Activated CD4-positive, CD25-positive, alpha-beta regulatory T cell treated with anti-CD3 and anti-CD28 coated beads, Interleukin-2, amount 50 U/mL, for 72 hours (primary cell): ENCODE measurements around the gene USP40.

Experiments
- DNase-seq: peaks from one replicate; pipeline ENCODE4 v3.0.0; 2021

Gene USP40

DNA sequence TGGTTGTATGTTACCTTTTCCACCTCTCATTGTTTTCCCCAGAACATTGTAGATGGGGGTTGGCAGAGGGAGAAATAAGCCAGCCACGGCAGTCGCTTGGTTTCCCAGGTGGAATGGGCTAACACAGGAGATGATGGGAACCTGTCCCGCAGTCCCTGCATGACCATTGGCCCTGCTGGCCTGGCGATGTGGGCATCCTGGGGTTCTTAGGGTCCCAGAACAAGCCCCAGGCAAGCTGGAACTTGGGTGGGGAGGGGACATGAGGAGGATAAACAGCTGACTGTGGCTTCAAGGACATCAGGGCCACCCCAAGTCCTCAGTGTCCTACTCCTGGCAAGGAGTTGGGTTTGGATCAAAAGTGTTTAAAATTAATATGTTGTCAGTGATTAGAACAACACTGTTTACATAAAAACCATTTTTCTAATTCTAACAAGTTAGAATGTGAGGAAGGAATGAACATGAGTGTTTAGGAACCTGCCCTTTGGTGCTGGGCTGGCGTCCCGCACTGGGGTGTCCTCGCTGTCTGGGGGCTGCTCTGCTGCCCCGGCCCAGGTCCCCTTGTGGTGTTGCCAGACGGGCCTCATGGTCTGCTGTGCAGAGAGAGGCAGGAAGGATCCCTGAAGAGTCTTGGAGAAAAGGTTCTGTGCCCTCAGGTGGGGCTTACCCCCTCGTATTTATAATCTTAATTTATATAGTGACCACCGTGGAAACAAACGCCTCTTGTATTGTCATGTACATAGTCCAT, 95.1 kb downstream of the USP40 start:
- DNase-seq = no peak

DNA sequence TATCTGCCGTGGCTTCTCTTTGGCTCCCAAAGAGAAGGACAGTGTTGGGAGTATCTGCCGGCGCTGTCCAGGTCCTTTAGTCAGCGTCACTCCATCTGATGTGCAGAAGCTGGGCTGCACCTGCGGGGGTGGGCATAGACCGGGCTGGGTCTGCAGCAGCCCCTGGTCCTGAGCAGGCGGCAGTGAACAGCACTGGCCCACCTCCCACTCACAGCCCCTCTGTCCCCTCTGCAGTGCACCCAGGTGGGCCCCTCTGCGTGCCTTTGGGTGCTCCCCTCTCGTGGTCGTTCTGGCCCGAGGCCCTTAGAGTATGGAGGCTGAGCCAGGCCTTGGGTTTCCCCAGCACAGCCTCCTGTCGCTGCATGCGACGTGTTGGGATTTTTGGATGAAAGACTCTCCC, 95.7 kb downstream of the USP40 start:
- no peak for DNase-seq

- DNase-seq = no peak
Observed at GRCh38 chr2:233470011-233470687, 96.4 kb downstream of the USP40 start.

- DNase-seq = no peak
Observed at GRCh38 chr2:233469261-233470010, 97.1 kb downstream of the USP40 start.

GRCh38 chr2:233468741-233469110, 97.9 kb downstream of the USP40 start:
- DNase-seq = no peak

DNA sequence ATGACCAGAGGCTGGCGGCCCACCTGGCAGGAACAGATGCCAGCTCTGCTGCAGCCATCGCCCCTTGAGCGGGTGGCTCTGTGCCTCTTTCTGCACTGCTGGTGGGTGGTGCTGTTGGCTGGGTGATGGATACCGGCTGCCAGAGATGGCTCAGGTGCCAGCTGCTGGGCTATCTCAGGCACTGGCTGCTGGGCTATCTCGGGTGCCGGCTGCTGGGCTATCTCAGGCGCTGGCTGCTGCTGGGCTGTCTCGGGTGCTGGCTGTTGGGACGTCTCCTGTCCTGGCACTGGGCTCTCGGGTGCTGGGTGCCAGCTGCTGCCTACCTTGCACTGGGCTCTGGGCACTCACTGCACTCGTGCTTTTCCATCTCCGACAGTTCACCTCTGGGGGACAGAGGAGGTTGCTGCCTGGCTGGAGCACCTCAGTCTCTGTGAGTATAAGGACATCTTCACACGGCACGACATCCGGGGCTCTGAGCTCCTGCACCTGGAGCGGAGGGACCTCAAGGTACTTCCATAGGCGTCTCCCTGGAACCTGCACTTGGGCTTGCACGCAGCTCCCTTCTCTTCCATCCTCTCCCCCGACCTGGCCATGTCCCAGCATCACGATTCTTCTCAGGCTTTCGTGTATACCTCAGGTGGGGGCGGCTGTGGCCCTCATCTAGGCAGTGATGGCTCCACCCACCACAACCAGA, 98.4 kb downstream of the USP40 start:
- DNase-seq = no peak

DNA sequence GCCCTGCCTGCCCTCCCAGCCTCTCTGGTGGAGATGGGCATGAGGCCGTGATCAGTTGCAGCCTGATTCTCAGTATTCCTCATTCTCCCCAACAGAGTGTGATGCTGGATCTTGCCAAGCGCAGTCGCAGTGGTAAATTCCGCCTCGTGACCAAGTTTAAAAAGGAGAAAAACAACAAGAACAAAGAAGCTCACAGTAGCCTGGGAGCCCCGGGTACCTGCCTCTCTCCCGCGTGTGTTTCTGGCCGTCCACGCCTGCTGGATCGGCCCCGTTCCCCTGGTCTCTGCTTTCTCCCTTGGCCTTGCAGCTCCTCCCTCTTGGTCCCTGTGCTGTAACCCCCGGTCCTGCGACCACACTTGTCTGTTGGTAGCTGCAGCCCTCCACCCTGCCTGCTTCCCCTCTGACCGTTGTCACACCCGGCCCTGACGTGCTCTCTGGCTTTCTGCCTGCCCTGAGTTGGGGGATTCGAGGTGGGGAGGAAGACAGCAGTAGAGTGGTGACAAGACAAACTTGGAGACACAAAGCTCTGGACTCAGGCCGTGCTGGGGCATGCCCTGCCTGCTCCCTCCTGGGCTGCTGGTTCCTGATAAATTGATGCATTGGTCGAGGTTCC, 99.5 kb downstream of the USP40 start:
- no peak for DNase-seq

DNA sequence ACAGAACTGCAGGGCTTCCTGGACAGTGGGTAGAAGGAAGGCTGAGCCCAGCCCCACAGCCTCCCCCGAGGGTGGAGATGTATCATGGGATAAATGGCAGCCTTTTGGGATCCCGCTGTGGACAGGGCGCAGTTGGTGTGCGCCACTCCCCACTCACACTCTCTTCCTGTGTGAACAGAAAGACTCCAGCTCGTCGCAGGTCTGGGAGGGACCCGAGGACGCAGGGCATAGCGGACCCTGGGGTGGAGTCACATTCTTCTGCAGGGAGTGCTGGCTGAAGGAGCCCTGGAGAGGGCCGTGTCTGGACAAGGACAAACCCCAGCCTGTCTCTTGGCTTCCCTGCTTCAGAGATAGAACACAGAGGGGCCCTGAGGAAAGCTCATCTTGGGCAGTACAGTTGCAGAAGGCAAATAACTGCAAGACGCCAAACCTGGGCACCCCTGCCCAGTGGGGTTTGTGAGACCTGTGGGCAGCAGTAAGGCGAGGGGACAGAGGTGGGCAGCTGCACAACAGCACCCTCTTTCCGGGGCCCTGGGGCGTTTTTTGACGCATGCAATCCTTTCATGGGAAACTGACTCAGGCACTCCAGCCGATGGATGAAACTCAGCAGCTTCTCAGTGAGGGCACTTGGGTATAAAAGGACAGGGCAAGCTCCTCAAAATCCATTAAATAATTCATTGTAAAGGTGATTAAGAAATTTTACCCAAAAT, 101.9 kb downstream of the USP40 start:
- no peak for DNase-seq

GRCh38 chr2:233464056-233464455, 102.5 kb downstream of the USP40 start:
- no peak for DNase-seq

- no peak for DNase-seq
Observed at GRCh38 chr2:233463586-233463985, 103.0 kb downstream of the USP40 start.

GRCh38 chr2:233462826-233463470, 103.6 kb downstream of the USP40 start:
- no peak for DNase-seq

- DNase-seq = no peak
Observed at GRCh38 chr2:233462202-233462785, 104.3 kb downstream of the USP40 start.

GRCh38 chr2:233461481-233461891, 105.1 kb downstream of the USP40 start:
- DNase-seq = no peak

DNA sequence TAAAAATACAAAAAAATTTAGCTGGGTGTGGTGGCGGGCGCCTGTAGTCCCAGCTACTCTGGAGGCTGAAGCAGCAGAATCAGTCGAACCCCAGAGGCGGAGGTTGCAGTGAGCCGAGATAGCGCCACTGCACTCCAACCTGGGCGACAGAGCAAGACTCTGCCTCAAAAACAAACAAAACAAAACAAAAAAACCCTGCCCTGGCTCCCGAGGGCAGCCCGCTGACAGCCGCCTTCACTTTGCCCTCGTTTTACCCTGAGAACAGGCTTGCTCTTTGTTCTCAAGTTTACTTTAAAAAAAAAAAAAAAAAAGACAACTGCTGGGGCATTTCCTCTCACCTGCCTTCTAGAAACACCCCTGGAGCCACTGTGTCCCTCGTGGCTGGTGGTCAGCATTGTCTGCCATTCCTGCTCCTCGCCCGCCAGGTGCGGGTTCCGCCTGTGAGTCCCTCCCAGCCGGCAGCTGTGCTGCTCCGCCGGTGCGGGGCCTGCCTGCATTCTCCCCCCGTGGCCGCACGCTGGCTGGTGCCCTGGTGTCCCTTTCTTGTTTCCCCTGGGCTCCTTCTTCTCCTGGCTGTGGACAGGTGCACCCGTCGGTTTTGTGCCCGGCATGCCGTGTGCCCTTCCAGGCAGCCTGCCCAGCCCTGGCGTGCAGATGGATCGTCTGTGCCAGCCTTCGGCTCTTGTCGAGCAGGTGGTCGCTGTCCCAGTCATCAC, 105.7 kb downstream of the USP40 start:
- DNase-seq = no peak

GRCh38 chr2:233459426-233459825, 107.2 kb downstream of the USP40 start:
- no peak for DNase-seq

GRCh38 chr2:233458826-233459225, 107.8 kb downstream of the USP40 start:
- DNase-seq = no peak

DNA sequence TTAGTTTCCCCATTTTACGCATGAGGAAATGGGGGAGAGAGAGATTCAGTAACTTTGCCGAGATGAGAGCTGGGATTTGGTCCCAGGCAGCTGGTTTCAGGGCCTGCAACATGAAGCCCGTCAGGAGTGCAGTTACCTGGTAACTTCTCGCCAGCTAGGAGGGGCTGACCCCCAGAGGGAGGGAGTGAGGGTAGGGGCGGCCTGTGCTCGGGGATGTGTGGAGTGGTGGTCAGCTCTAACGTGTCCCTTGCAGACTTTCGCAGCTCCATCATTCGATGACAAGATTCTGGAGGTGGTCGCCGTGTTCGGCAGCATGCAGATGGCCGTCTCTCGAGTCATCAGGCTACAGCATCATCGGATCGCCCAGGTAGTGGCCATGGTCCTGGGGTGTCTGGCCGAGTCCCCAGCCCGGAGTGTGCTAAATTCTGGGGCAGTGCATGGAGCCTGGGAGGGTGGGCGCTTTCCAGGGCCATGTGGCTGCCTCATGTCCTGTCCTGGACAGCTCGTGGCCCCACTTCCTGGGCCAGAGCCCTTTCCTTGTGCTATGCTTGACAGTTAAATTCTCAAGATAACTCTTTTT, 108.5 kb downstream of the USP40 start:
- DNase-seq = no peak

- DNase-seq = no peak
Observed at GRCh38 chr2:233457356-233457755, 109.2 kb downstream of the USP40 start.

GRCh38 chr2:233456934-233457333, 109.6 kb downstream of the USP40 start:
- DNase-seq = no peak

- no peak for DNase-seq
Observed at GRCh38 chr2:233456111-233456510, 110.5 kb downstream of the USP40 start.
